PC-3 (cell line): ENCODE results near the gene SNAPC1. TPM values are rescaled to one million over a fixed set of nuclear protein-coding genes. Genes with fewer than 3 reads are reported as not detected.

Source experiments
- ATAC-seq: fragments of 200-7000 bp; cut with Tn5 transposase; 2 replicates; pipeline ENCODE4 v1.9.1; 2020; ENCODE audit warnings: mild to moderate bottlenecking, moderate library complexity
- BruUV-seq: library from RNA; stranded (reverse); fragments of 400-500 nt; replicated peaks from 2 replicates; lab custom pipeline; 2021; lab: Mats Ljungman, UMichigan
- CTCF ChIA-PET: fragments of 300-600 bp; sonication (Branson Sonifier 250); formaldehyde crosslinking; loops from one replicate; lab custom pipeline; 2022; ENCODE audit warnings: antibody characterized with exemption; lab: Charles Lee
- POLR2A ChIA-PET: fragments of 300-600 bp; sonication (Branson Sonifier 250); formaldehyde crosslinking; loops from one replicate; lab custom pipeline; 2022; ENCODE audit warnings: antibody characterized with exemption; ENCODE audit not compliant: unreplicated experiment; lab: Charles Lee
- DNase-seq: peaks from one replicate; pipeline ENCODE4 v3.0.0-alpha.2; 2015
- H2AFZ ChIP-seq: fragments of 300-600 bp; sonication (generic); 2 replicates; pipeline ENCODE4 v1.6.0; 2016; ENCODE audit warnings: antibody characterized with exemption, low read length
- H3F3A ChIP-seq: fragments of 300-600 bp; sonication (generic); one replicate; pipeline ENCODE4 v1.6.0; 2017; ENCODE audit warnings: antibody characterized with exemption, low read length, control low read depth, mild to moderate bottlenecking; ENCODE audit not compliant: unreplicated experiment
- H3K27ac ChIP-seq: fragments of 300-600 bp; sonication (generic); 2 replicates; pipeline ENCODE4 v1.5.1; 2016; ENCODE audit warnings: mild to moderate bottlenecking, low read length
- H3K27me3 ChIP-seq: fragments of 300-600 bp; sonication (generic); 2 replicates; pipeline ENCODE4 v1.6.1; 2016; ENCODE audit warnings: low read length, mixed read lengths
- H3K36me3 ChIP-seq: fragments of 300-600 bp; sonication (generic); 2 replicates; pipeline ENCODE4 v1.6.1; 2016; ENCODE audit warnings: low read depth, mixed run types, low read length, mixed read lengths
- H3K4me1 ChIP-seq: fragments of 300-600 bp; sonication (generic); 2 replicates; pipeline ENCODE4 v1.5.1; 2016; ENCODE audit warnings: low read length; ENCODE audit not compliant: insufficient read depth
- H3K4me2 ChIP-seq: fragments of 300-600 bp; sonication (generic); 2 replicates; pipeline ENCODE4 v1.6.0; 2016; ENCODE audit warnings: low read length
- H3K4me3 ChIP-seq: fragments of 300-600 bp; sonication (generic); 2 replicates; pipeline ENCODE4 v1.5.1; 2016; ENCODE audit warnings: mild to moderate bottlenecking, low read length, mixed read lengths
- H3K79me2 ChIP-seq: fragments of 300-600 bp; sonication (generic); 2 replicates; pipeline ENCODE4 v1.6.1; 2017; ENCODE audit warnings: low read length, mixed read lengths
- H3K9ac ChIP-seq: fragments of 300-600 bp; sonication (generic); 2 replicates; pipeline ENCODE4 v1.6.0; 2016; ENCODE audit warnings: mild to moderate bottlenecking, low read length
- H3K9me2 ChIP-seq: fragments of 300-600 bp; sonication (generic); replicated peaks from 2 replicates; pipeline ENCODE4 v1.6.1; 2016; ENCODE audit warnings: mixed run types, low read length, mixed read lengths
- H3K9me3 ChIP-seq: fragments of 300-600 bp; sonication (generic); 2 replicates; pipeline ENCODE4 v1.6.1; 2016; ENCODE audit warnings: low read length, mixed read lengths
- H4K20me1 ChIP-seq: fragments of 300-600 bp; sonication (generic); 2 replicates; pipeline ENCODE4 v1.6.1; 2016; ENCODE audit warnings: low read length, mixed read lengths
- CTCF ChIP-seq: fragments of 300-600 bp; sonication (generic); conservative IDR thresholded peaks from 2 replicates; pipeline ENCODE4 v1.5.1; 2017; ENCODE audit warnings: antibody characterized with exemption, low read depth, mild to moderate bottlenecking, low read length
- EZH2 ChIP-seq: fragments of 300-600 bp; sonication (generic); IDR thresholded peaks from one replicate; pipeline ENCODE4 v1.6.1; 2017; ENCODE audit warnings: antibody characterized with exemption, mild to moderate bottlenecking, low read length; ENCODE audit not compliant: unreplicated experiment
- EZH2phosphoT487 ChIP-seq: fragments of 300-600 bp; sonication (generic); IDR thresholded peaks from 2 replicates; pipeline ENCODE4 v1.6.1; 2018; ENCODE audit warnings: mild to moderate bottlenecking, antibody characterized with exemption, low read length, borderline replicate concordance
- intact Hi-C: fragments of 100-400 bp; cut with micrococcal nuclease; formaldehyde crosslinking; loops from 2 replicates; pipeline ENCODE4 v1.9.0; 2023
- total RNA-seq: library from RNA; depleted of rRNA; stranded (reverse); fragments of >200 nt; gene quantifications from 2 replicates; pipeline ENCODE4 v1.2.3, GENCODE V29; 2014

SNAPC1 gene
- total RNA-seq, 1 experiment from 2014 or later = 26.7 TPM

GRCh38 chr14:61837336-61838229, 75.4 kb downstream of the SNAPC1 start:
- Histone ChIP-seq H3K36me3 (no peaks in the 10 kb centered on the region), H3K9ac (peak overlapping the region; percentile 64), H3K4me1 (peaks cover 29% of the 10 kb centered on the region), H3F3A (no peaks in the 10 kb centered on the region), H3K9me3 (no peaks in the 10 kb centered on the region), H3K79me2 (no peaks in the 10 kb centered on the region), H3K4me2 (no peak overlapping the region), H2AFZ (0 out of 2 replicates have a peak overlapping the region, but pooled peaks have one; percentile 5), H3K4me3 (no peak overlapping the region), H3K27ac (peak overlapping the region; percentile 73), H3K27me3 (no peaks in the 10 kb centered on the region), H4K20me1 (no peaks in the 10 kb centered on the region), H3K9me2 (no peaks in the 10 kb centered on the region)
- DNase-seq (peak; percentile 97), ATAC-seq (peak; percentile 85)
- TF ChIP-seq EZH2phosphoT487 (no peak), CTCF (peak; percentile 98), EZH2 (no peak)
- no TSS peak for BruUV-seq
- intact Hi-C loops = loop anchor here (1.0 to 5.0 kb wide), 11 partner anchors 39 to 540 kb away; partner anchors contain the start of gene SNAPC1
- ChIA-PET POLR2A (interaction anchor here (0.5 kb wide), 1 partner anchor 67 kb away, joined by 3 read pairs; no protein-coding TSS in a partner anchor), CTCF (interaction anchor here (0.5 to 1.2 kb wide), 15 partner anchors 38 to 1686 kb away, joined by 3 to 9 read pairs (median 4); partner anchors contain the start of gene SNAPC1)

GRCh38 chr14:61838661-61839245, 76.5 kb downstream of the SNAPC1 start:
- Histone ChIP-seq H3K4me2 (peak overlapping the region; percentile 45), H4K20me1 (no peaks in the 10 kb centered on the region), H3K9me3 (no peaks in the 10 kb centered on the region), H3K36me3 (no peaks in the 10 kb centered on the region), H2AFZ (peak overlapping the region; percentile 5; the same call in 1 of the 2 replicates), H3K9ac (peak overlapping the region; percentile 64), H3K27ac (peak overlapping the region; percentile 73), H3F3A (no peaks in the 10 kb centered on the region), H3K9me2 (no peaks in the 10 kb centered on the region), H3K27me3 (no peaks in the 10 kb centered on the region), H3K79me2 (no peaks in the 10 kb centered on the region), H3K4me1 (peaks cover 29% of the 10 kb centered on the region), H3K4me3 (no peak overlapping the region)
- ChIA-PET CTCF (interaction anchor here (0.7 to 1.2 kb wide), 3 partner anchors 89 to 553 kb away, joined by 3 to 8 read pairs (median 4); no protein-coding TSS in a partner anchor), POLR2A (interaction anchor here (0.5 to 0.7 kb wide), 3 partner anchors 179 to 272 kb away, joined by 3 to 16 read pairs (median 4); no protein-coding TSS in a partner anchor)
- DNase-seq (peak; percentile 65), ATAC-seq (peak; percentile 75)
- BruUV-seq = no TSS peak
- TF ChIP-seq EZH2 = no peak
- TF ChIP-seq CTCF = no peak
- TF ChIP-seq EZH2phosphoT487 = no peak
- intact Hi-C loops = loop anchor here (1.0 to 5.0 kb wide), 4 partner anchors 47 to 289 kb away; no protein-coding TSS in a partner anchor
